OCI-LY1 (cell line): ENCODE data around the gene PNMA6E.

Source experiments
- H2AFZ ChIP-seq: fragments of 200-600 bp; sonication (generic), shearing (Covaris generic); 2 replicates; pipeline ENCODE4 v1.6.0; 2014; ENCODE audit warnings: antibody characterized with exemption, mild to moderate bottlenecking, low read length
- H3F3A ChIP-seq: fragments of 200-600 bp; sonication (generic), shearing (Covaris generic); 2 replicates; pipeline ENCODE4 v1.6.0; 2014; ENCODE audit warnings: mild to moderate bottlenecking, antibody characterized with exemption, low read length, moderate library complexity; ENCODE audit not compliant: insufficient read depth
- H3K27ac ChIP-seq: fragments of 200-600 bp; sonication (generic); 2 replicates; pipeline ENCODE4 v1.5.1; 2014; ENCODE audit warnings: low read length, mixed run types, mild to moderate bottlenecking, low read depth; ENCODE audit not compliant: poor library complexity, severe bottlenecking
- H3K27me3 ChIP-seq: fragments of 200-600 bp; sonication (generic); 2 replicates; pipeline ENCODE4 v1.6.0; 2014; ENCODE audit warnings: antibody characterized with exemption, mild to moderate bottlenecking, low read length, moderate library complexity; ENCODE audit not compliant: insufficient read depth
- H3K36me3 ChIP-seq: fragments of 200-600 bp; sonication (generic); 2 replicates; pipeline ENCODE4 v1.6.1; 2014; ENCODE audit warnings: mild to moderate bottlenecking, antibody characterized with exemption, low read length, moderate library complexity, mixed read lengths; ENCODE audit not compliant: insufficient read depth
- H3K4me1 ChIP-seq: fragments of 200-600 bp; sonication (generic); 2 replicates; pipeline ENCODE4 v1.5.1; 2014; ENCODE audit warnings: mild to moderate bottlenecking, low read length, moderate library complexity; ENCODE audit not compliant: insufficient read depth, severe bottlenecking
- H3K4me2 ChIP-seq: fragments of 200-600 bp; sonication (generic), shearing (Covaris generic); 2 replicates; pipeline ENCODE4 v1.6.1; 2014; ENCODE audit warnings: low read length
- H3K4me3 ChIP-seq: fragments of 200-600 bp; sonication (generic); 2 replicates; pipeline ENCODE4 v1.5.1; 2014; ENCODE audit warnings: low read length, low read depth, mild to moderate bottlenecking, mixed read lengths; ENCODE audit not compliant: poor library complexity, severe bottlenecking
- H3K79me2 ChIP-seq: fragments of 200-600 bp; shearing (Covaris generic); 2 replicates; pipeline ENCODE4 v1.6.1; 2016; ENCODE audit warnings: mixed run types, low read length, mixed read lengths; ENCODE audit not compliant: insufficient read depth
- H3K9ac ChIP-seq: fragments of 200-600 bp; sonication (generic), shearing (Covaris generic); 2 replicates; pipeline ENCODE4 v1.6.1; 2014; ENCODE audit warnings: mild to moderate bottlenecking, low read length, mixed read lengths
- H3K9me2 ChIP-seq: fragments of 200-600 bp; sonication (generic), shearing (Covaris generic); 2 replicates; pipeline ENCODE4 v1.6.1; 2014; ENCODE audit warnings: low read depth, mild to moderate bottlenecking, low read length, mixed read lengths
- H3K9me3 ChIP-seq: fragments of 200-600 bp; shearing (Covaris generic); 2 replicates; pipeline ENCODE4 v1.6.1; 2014; ENCODE audit warnings: low read length, mixed read lengths
- H4K20me1 ChIP-seq: fragments of 200-600 bp; sonication (generic), shearing (Covaris generic); 2 replicates; pipeline ENCODE4 v1.6.0; 2016; ENCODE audit warnings: mild to moderate bottlenecking, low read length; ENCODE audit not compliant: insufficient read depth
- CTCF ChIP-seq: fragments of 200-600 bp; sonication (generic), shearing (Covaris generic); IDR thresholded peaks from 2 replicates; pipeline ENCODE4 v1.5.1; 2017; ENCODE audit warnings: mild to moderate bottlenecking, antibody characterized with exemption, low read length, moderate library complexity, mixed read lengths
- EZH2 ChIP-seq: fragments of 200-600 bp; sonication (generic), shearing (Covaris generic); IDR thresholded peaks from 2 replicates; pipeline ENCODE4 v1.8.0; 2017; ENCODE audit warnings: borderline replicate concordance, mixed run types, mild to moderate bottlenecking, antibody characterized with exemption, low read length, moderate library complexity, mixed read lengths

The PNMA6E gene

GRCh38 chrX:153413731-153414130, 12.6 kb upstream of the PNMA6E start:
- H3K9me3 ChIP-seq = no peaks in the 10 kb centered on the region
- H4K20me1 ChIP-seq = no peaks in the 10 kb centered on the region
- no peak overlapping the region for H2AFZ ChIP-seq
- H3K9ac ChIP-seq = no peak overlapping the region
- no peaks in the 10 kb centered on the region for H3K79me2 ChIP-seq
- no peaks in the 10 kb centered on the region for H3F3A ChIP-seq
- no peaks in the 10 kb centered on the region for H3K9me2 ChIP-seq
- no peak overlapping the region for H3K4me2 ChIP-seq
- no peaks in the 10 kb centered on the region for H3K36me3 ChIP-seq
- TF ChIP-seq EZH2 = no peak
- no peak for TF ChIP-seq CTCF
- H3K27me3 ChIP-seq = no peaks in the 10 kb centered on the region
- H3K4me3 ChIP-seq = no peak overlapping the region
- peaks cover 6% of the 10 kb centered on the region for H3K4me1 ChIP-seq
- H3K27ac ChIP-seq = no peak overlapping the region

GRCh38 chrX:153412746-153413720, 11.9 kb upstream of the PNMA6E start:
- no peak overlapping the region for H3K9ac ChIP-seq
- H3K79me2 ChIP-seq = no peaks in the 10 kb centered on the region
- no peaks in the 10 kb centered on the region for H3K9me3 ChIP-seq
- no peaks in the 10 kb centered on the region for H4K20me1 ChIP-seq
- H2AFZ ChIP-seq = no peak overlapping the region
- TF ChIP-seq EZH2 = no peak
- TF ChIP-seq CTCF = no peak
- no peaks in the 10 kb centered on the region for H3K27me3 ChIP-seq
- H3K4me1 ChIP-seq = peaks cover 6% of the 10 kb centered on the region
- H3K36me3 ChIP-seq = no peaks in the 10 kb centered on the region
- no peak overlapping the region for H3K4me3 ChIP-seq
- H3K9me2 ChIP-seq = no peaks in the 10 kb centered on the region
- no peak overlapping the region for H3K27ac ChIP-seq
- no peaks in the 10 kb centered on the region for H3F3A ChIP-seq
- no peak overlapping the region for H3K4me2 ChIP-seq

- H3K4me2 ChIP-seq = peak overlapping the region; percentile 53
Measured at GRCh38 chrX:153411988-153412574, 10.9 kb upstream of the PNMA6E start.

More at GRCh38 chrX:153411988-153412574, 10.9 kb upstream of the PNMA6E start:
- H3K4me3 ChIP-seq = peak overlapping the region; percentile 50
- H3K27me3 ChIP-seq = no peaks in the 10 kb centered on the region
- H3K27ac ChIP-seq = no peak overlapping the region
- no peak overlapping the region for H2AFZ ChIP-seq
- H3K9ac ChIP-seq = no peak overlapping the region; the same call in 1 of the 2 replicates
- no peaks in the 10 kb centered on the region for H3K9me2 ChIP-seq
- H3K9me3 ChIP-seq = no peaks in the 10 kb centered on the region
- peaks cover 6% of the 10 kb centered on the region for H3K4me1 ChIP-seq
- H3F3A ChIP-seq = no peaks in the 10 kb centered on the region
- H4K20me1 ChIP-seq = no peaks in the 10 kb centered on the region
- no peaks in the 10 kb centered on the region for H3K79me2 ChIP-seq
- H3K36me3 ChIP-seq = no peaks in the 10 kb centered on the region
- TF ChIP-seq CTCF (no peak), EZH2 (no peak)
